A549 (cell line): ENCODE data around the gene SRPX2. TPM values are rescaled to one million over a fixed set of nuclear protein-coding genes. Genes with fewer than 3 reads are reported as not detected.

Source experiments
- ATAC-seq, 2 experiments: fragments of 200-7000 bp in 1 of 2; fragments of >200 bp in 1 of 2; cut with Nextera tagmentation in 1 of 2; cut with Tn5 transposase in 1 of 2; 3 replicates each; pipeline versions ENCODE4 v1.8.0 to v1.9.1; 2018 to 2020; ENCODE audit warnings: mild to moderate bottlenecking in 1 of 2, moderate library complexity in 1 of 2
- CTCF ChIA-PET: fragments of 300-600 bp; sonication (Branson Sonifier 250); formaldehyde crosslinking; extraction: SDS; loops from one replicate; lab custom pipeline; 2021; ENCODE audit warnings: antibody characterized with exemption, inconsistent platforms; lab: Yijun Ruan, JAX
- POLR2A ChIA-PET: fragments of 350-600 bp; formaldehyde crosslinking; extraction: SDS; loops from one replicate; lab custom pipeline; 2021; ENCODE audit warnings: antibody characterized with exemption, inconsistent platforms; lab: Yijun Ruan, JAX
- DNase-seq, 2 experiments: peaks; one replicate each; pipeline versions ENCODE4 v3.0.0 to v3.0.0-alpha.2; 2011 to 2016; ENCODE audit warnings: low read depth in 1 of 2, low spot score in 1 of 2
- FAIRE-seq: peaks from 2 replicates; lab custom pipeline; 2011; peaks lifted over from hg19 to GRCh38; lab: Jason Lieb, UNC
- H3K27ac ChIP-seq, 2 experiments: fragments of >200 bp; sonication (Bioruptor Twin); formaldehyde crosslinking; 3 replicates each; pipeline ENCODE4 v1.5.1; 2016 to 2017
- H3K4me1 ChIP-seq: fragments of >200 bp; sonication (Bioruptor Twin); formaldehyde crosslinking; 3 replicates; pipeline ENCODE4 v1.6.1; 2016
- H3K4me2 ChIP-seq: fragments of >200 bp; sonication (Bioruptor Twin); formaldehyde crosslinking; 3 replicates; pipeline ENCODE4 v1.6.1; 2016
- H3K4me3 ChIP-seq: fragments of >200 bp; sonication (Bioruptor Twin); formaldehyde crosslinking; 3 replicates; pipeline ENCODE4 v1.5.1; 2016
- H3K9me3 ChIP-seq: fragments of >200 bp; sonication (Bioruptor Twin); formaldehyde crosslinking; 3 replicates; pipeline ENCODE4 v1.6.1; 2016
- BCL3 ChIP-seq: fragments of >200 bp; sonication (Bioruptor Twin); formaldehyde crosslinking; IDR thresholded peaks from 3 replicates; pipeline ENCODE4 v1.6.1; 2016
- CBX2 ChIP-seq: fragments of 200-600 bp; sonication (generic); IDR thresholded peaks from 2 replicates; pipeline ENCODE4 v1.6.1; 2016; ENCODE audit warnings: low read depth, mild to moderate bottlenecking, borderline replicate concordance
- CEBPB ChIP-seq, 2 experiments: fragments of >200 bp in 1 of 2; sonication (Bioruptor Twin) in 1 of 2; formaldehyde crosslinking in 1 of 2; IDR thresholded peaks; 2 replicates each; pipeline ENCODE4 v1.6.1; 2012 to 2016
- CHD2 ChIP-seq: fragments of 150-350 bp; IDR thresholded peaks from 2 replicates; pipeline ENCODE4 v1.6.1; 2014; ENCODE audit warnings: low read length; ENCODE audit not compliant: partially characterized antibody
- CTCF ChIP-seq: fragments of >200 bp; sonication (Bioruptor Twin); formaldehyde crosslinking; IDR thresholded peaks from 3 replicates; pipeline ENCODE4 v1.5.1; 2016
- FOXS1 ChIP-seq: fragments of 250-450 bp; sonication (Bioruptor Pico); IDR thresholded peaks from 2 replicates; pipeline ENCODE4 v1.5.0; 2020; ENCODE audit warnings: mild to moderate bottlenecking, moderate library complexity
- HMGXB4 ChIP-seq: fragments of 250-450 bp; sonication (Bioruptor Pico); IDR thresholded peaks from 2 replicates; pipeline ENCODE4 v1.5.0; 2021; ENCODE audit warnings: mild to moderate bottlenecking, moderate library complexity, borderline replicate concordance
- HOXA7 ChIP-seq: fragments of 250-450 bp; sonication (Bioruptor Pico); IDR thresholded peaks from 2 replicates; pipeline ENCODE4 v1.5.0; 2020; ENCODE audit warnings: mild to moderate bottlenecking, moderate library complexity
- HOXB13 ChIP-seq: fragments of 250-450 bp; sonication (Bioruptor Pico); IDR thresholded peaks from 2 replicates; pipeline ENCODE4 v1.5.0; 2020; ENCODE audit warnings: low read depth, mild to moderate bottlenecking, moderate library complexity
- JUN ChIP-seq, 2 experiments: fragments of >200 bp; sonication (Bioruptor Twin); formaldehyde crosslinking; IDR thresholded peaks; 2 replicates in 1 of 2; 3 replicates in 1 of 2; pipeline ENCODE4 v1.6.1; 2016 to 2017
- KDM5A ChIP-seq: fragments of 200-600 bp; sonication (generic); IDR thresholded peaks from 2 replicates; pipeline ENCODE4 v1.6.1; 2016; ENCODE audit warnings: antibody characterized with exemption, mild to moderate bottlenecking
- MAFK ChIP-seq: fragments of 450-650 bp; IDR thresholded peaks from 2 replicates; pipeline ENCODE4 v1.6.1; 2014; ENCODE audit not compliant: partially characterized antibody
- MAZ ChIP-seq: fragments of 150-350 bp; IDR thresholded peaks from 2 replicates; pipeline ENCODE4 v1.6.1; 2014; ENCODE audit warnings: antibody characterized with exemption, low read depth, low read length, borderline replicate concordance
- MYC ChIP-seq: IDR thresholded peaks from 2 replicates; pipeline ENCODE4 v1.6.1; 2012; ENCODE audit warnings: mild to moderate bottlenecking, inconsistent platforms, low read length, improper control_type of control experiment, borderline replicate concordance
- PBX3 ChIP-seq: IDR thresholded peaks from 2 replicates; pipeline ENCODE4 v1.6.1; 2012
- RARB ChIP-seq: fragments of 250-450 bp; sonication (Bioruptor Pico); IDR thresholded peaks from 2 replicates; pipeline ENCODE4 v1.8.0; 2021; ENCODE audit warnings: mild to moderate bottlenecking, moderate library complexity
- RCOR1 ChIP-seq: fragments of 150-350 bp; IDR thresholded peaks from 2 replicates; pipeline ENCODE4 v1.6.1; 2014; ENCODE audit warnings: antibody characterized with exemption, low read length, low read depth
- USF2 ChIP-seq: fragments of 450-650 bp; IDR thresholded peaks from 2 replicates; pipeline ENCODE4 v1.6.1; 2014; ENCODE audit warnings: antibody characterized with exemption
- ZFP36 ChIP-seq: fragments of 450-650 bp; IDR thresholded peaks from 2 replicates; pipeline ENCODE4 v1.6.1; 2014; ENCODE audit warnings: borderline replicate concordance; ENCODE audit not compliant: partially characterized antibody
- ZSCAN20 ChIP-seq: fragments of 250-450 bp; sonication (Bioruptor Pico); IDR thresholded peaks from 2 replicates; pipeline ENCODE4 v1.8.0; 2022; ENCODE audit warnings: mild to moderate bottlenecking, moderate library complexity
- WGBS: methylation state at CpG from one replicate; pipeline ENCODE4 v1.1.6; 2017; ENCODE audit errors: missing lambda C conversion rate; 5-methylcytosine and 5-hydroxymethylcytosine counted together
- polyA plus RNA-seq, 4 experiments: library from polyadenylated mRNA; depleted of rRNA in 3 of 4; stranded (reverse); fragments of >200 nt; fragmentation: RNase III in 1 of 4; extraction: RNeasy Plus Mini Kit Qiagen cat#74134 plus additional on column Dnase treatment in 1 of 4; gene quantifications; 2 replicates in 3 of 4; 3 replicates in 1 of 4; pipeline ENCODE4 v1.2.3, GENCODE V29; 2011 to 2017

SRPX2 gene
- polyA plus RNA-seq, 2 of the 4 experiments (the other 2 are of a cell fraction): 2.3 to 6.7 TPM

- H3K4me2 ChIP-seq: no peak overlapping the region
- WGBS: 95% methylated on average over 5 of the region's 5 CpGs
- ChIA-PET POLR2A (no interaction called here), CTCF (interaction anchor here (1.7 kb wide), 1 partner anchor 11 kb away, joined by 9 read pairs; the partner anchor contains the start of gene TSPAN6)
- TF ChIP-seq FOXS1 (CRISPR knock-in tag) (no peak), KDM5A (no peak), MYC (no peak), USF2 (no peak), CHD2 (no peak), BCL3 (no peak), ZSCAN20 (no peak), PBX3 (no peak), HOXB13 (CRISPR knock-in tag) (no peak), RCOR1 (no peak)
- no peak overlapping the region for H3K4me3 ChIP-seq
- H3K9me3 ChIP-seq: no peaks in the 10 kb centered on the region
- DNase-seq (no peak), ATAC-seq (no peak), FAIRE-seq (no peak)
- H3K4me1 ChIP-seq: no peaks in the 10 kb centered on the region
- H3K27ac ChIP-seq: no peak overlapping the region
Observed at GRCh38 chrX:100625985-100626491, 18.0 kb upstream of the SRPX2 start.

GRCh38 chrX:100635040-100635439, 9.0 kb upstream of the SRPX2 start:
- ATAC-seq (no peak), FAIRE-seq (peak; percentile 65), DNase-seq (no peak)
- no peaks in the 10 kb centered on the region for H3K9me3 ChIP-seq
- CTCF ChIA-PET: no interaction called here
- POLR2A ChIA-PET: no interaction called here
- H3K4me1 ChIP-seq: peaks cover 8% of the 10 kb centered on the region; the same call in 2 of the 3 replicates
- H3K4me3 ChIP-seq: no peak overlapping the region
- no peak for TF ChIP-seq MYC
- peak; percentile 78 for TF ChIP-seq MAFK
- H3K27ac ChIP-seq: no peak overlapping the region
- WGBS: 83% methylated on average over 5 of the region's 5 CpGs
- peak overlapping the region; percentile 80 for H3K4me2 ChIP-seq

GRCh38 chrX:100635989-100636320, 8.0 kb upstream of the SRPX2 start:
- CTCF ChIA-PET: interaction anchor here (0.7 to 3.5 kb wide), 8 partner anchors 11 to 188 kb away, joined by 3 to 19 read pairs (median 7); no protein-coding TSS in a partner anchor
- POLR2A ChIA-PET: interaction anchor here (0.6 to 1.5 kb wide), 3 partner anchors 21 to 415 kb away, joined by 4 to 14 read pairs (median 4); no protein-coding TSS in a partner anchor
- ATAC-seq: peak; percentile 54 to 61
- FAIRE-seq: no peak
- Histone ChIP-seq H3K9me3 (no peaks in the 10 kb centered on the region), H3K4me2 (peak overlapping the region; percentile 80), H3K27ac (peak overlapping the region; percentile 81 to 92), H3K4me1 (peaks cover 8% of the 10 kb centered on the region; the same call in 2 of the 3 replicates), H3K4me3 (peak overlapping the region; percentile 79)
- TF ChIP-seq MAZ: no peak
- no peak for TF ChIP-seq CEBPB (IDR thresholded peaks at IDR 0.05)
- no peak for TF ChIP-seq RARB (CRISPR knock-in tag)
- TF ChIP-seq HOXA7 (CRISPR knock-in tag): no peak
- no peak for TF ChIP-seq HMGXB4 (CRISPR knock-in tag)
- no peak for TF ChIP-seq JUN (IDR thresholded peaks at IDR 0.05)
- no peak for TF ChIP-seq CBX2
- TF ChIP-seq ZSCAN20: no peak
- TF ChIP-seq ZFP36: no peak
- no peak for TF ChIP-seq CTCF
- no peak for TF ChIP-seq HOXB13 (CRISPR knock-in tag)
- 24% methylated on average over 7 of the region's 8 CpGs for WGBS
- no peak for DNase-seq
